H9 (cell line): ENCODE measurements around the gene SEMA5A. TPM values are rescaled to one million over a fixed set of nuclear protein-coding genes. Genes with fewer than 3 reads are reported as not detected.

Experiments used
- DNase-seq: peaks from one replicate; pipeline ENCODE4 v3.0.0-alpha.2; 2017
- H2AFZ ChIP-seq: one replicate; pipeline ENCODE4 v1.6.1; 2013; ENCODE audit warnings: mild to moderate bottlenecking, low read length, control low read depth, moderate library complexity
- H2AK5ac ChIP-seq: 2 replicates; pipeline ENCODE4 v1.6.1; 2013; ENCODE audit warnings: low read length, control low read depth, mixed read lengths; ENCODE audit not compliant: insufficient read length
- H2BK120ac ChIP-seq: one replicate; pipeline ENCODE4 v1.6.1; 2013; ENCODE audit warnings: low read depth, mild to moderate bottlenecking, low read length, control low read depth, inconsistent platforms; ENCODE audit not compliant: poor library complexity, severe bottlenecking
- H2BK12ac ChIP-seq: 2 replicates; pipeline ENCODE4 v1.6.1; 2013; ENCODE audit warnings: low read length, control low read depth, mixed read lengths, low read depth; ENCODE audit not compliant: insufficient read length
- H2BK15ac ChIP-seq: 2 replicates; pipeline ENCODE4 v1.6.1; 2013; ENCODE audit warnings: low read depth, low read length, control low read depth
- H2BK20ac ChIP-seq: one replicate; pipeline ENCODE4 v1.6.1; 2013; ENCODE audit warnings: low read depth, mild to moderate bottlenecking, low read length, control low read depth, inconsistent platforms; ENCODE audit not compliant: poor library complexity, severe bottlenecking
- H2BK5ac ChIP-seq: 2 replicates; pipeline ENCODE4 v1.6.1; 2013; ENCODE audit warnings: low read length, control low read depth, mixed read lengths; ENCODE audit not compliant: insufficient read length
- H3K14ac ChIP-seq: 2 replicates; pipeline ENCODE4 v1.6.1; 2013; ENCODE audit warnings: low read length, control low read depth; ENCODE audit not compliant: insufficient read depth
- H3K18ac ChIP-seq: 2 replicates; pipeline ENCODE4 v1.6.1; 2013; ENCODE audit warnings: low read depth, mild to moderate bottlenecking, mixed read lengths, low read length, control low read depth; ENCODE audit not compliant: insufficient read length
- H3K23ac ChIP-seq: 2 replicates; pipeline ENCODE4 v1.6.1; 2013; ENCODE audit warnings: low read length, control low read depth, mixed read lengths, low read depth; ENCODE audit not compliant: insufficient read length
- H3K23me2 ChIP-seq: 2 replicates; pipeline ENCODE4 v1.6.1; 2013; ENCODE audit warnings: low read depth, mild to moderate bottlenecking, mixed read lengths, low read length, control low read depth; ENCODE audit not compliant: insufficient read length, poor library complexity, severe bottlenecking
- H3K27ac ChIP-seq: 2 replicates; pipeline ENCODE4 v1.5.1; 2013; ENCODE audit warnings: low read length, control low read depth, mixed read lengths, low read depth; ENCODE audit not compliant: insufficient read length
- H3K27me3 ChIP-seq: 2 replicates; pipeline ENCODE4 v1.6.1; 2013; ENCODE audit warnings: low read length, control low read depth, inconsistent platforms; ENCODE audit not compliant: insufficient read depth
- H3K4ac ChIP-seq: 2 replicates; pipeline ENCODE4 v1.6.1; 2013; ENCODE audit warnings: low read depth, mild to moderate bottlenecking, control low read depth, inconsistent platforms, low read length, moderate library complexity
- H3K4me1 ChIP-seq: 2 replicates; pipeline ENCODE4 v1.6.1; 2013; ENCODE audit warnings: low read length, control low read depth, inconsistent platforms; ENCODE audit not compliant: insufficient read depth
- H3K4me2 ChIP-seq: 2 replicates; pipeline ENCODE4 v1.6.1; 2013; ENCODE audit warnings: low read length, control low read depth, mixed read lengths; ENCODE audit not compliant: insufficient read length, insufficient read depth
- H3K56ac ChIP-seq: 2 replicates; pipeline ENCODE4 v1.6.1; 2013; ENCODE audit warnings: low read depth, mild to moderate bottlenecking, mixed read lengths, low read length, control low read depth; ENCODE audit not compliant: insufficient read length
- H3K79me1 ChIP-seq: 2 replicates; pipeline ENCODE4 v1.6.1; 2013; ENCODE audit warnings: low read depth, mild to moderate bottlenecking, moderate library complexity, low read length, control low read depth, inconsistent platforms; ENCODE audit not compliant: insufficient read depth, poor library complexity, severe bottlenecking
- H3K79me2 ChIP-seq: 2 replicates; pipeline ENCODE4 v1.6.1; 2013; ENCODE audit warnings: low read length, control low read depth, inconsistent platforms; ENCODE audit not compliant: insufficient read depth
- H3K9ac ChIP-seq: 2 replicates; pipeline ENCODE4 v1.6.1; 2013; ENCODE audit warnings: low read length, control low read depth, mixed read lengths; ENCODE audit not compliant: insufficient read length; ENCODE audit errors: extremely low read depth
- H3K9me3 ChIP-seq: one replicate; pipeline ENCODE4 v1.6.1; 2013; ENCODE audit warnings: low read depth, low read length, inconsistent platforms; ENCODE audit not compliant: control insufficient read depth
- H3T11ph ChIP-seq: one replicate; pipeline ENCODE4 v1.6.1; 2013; ENCODE audit warnings: mild to moderate bottlenecking, low read length, control low read depth, inconsistent platforms
- H4K20me1 ChIP-seq: one replicate; pipeline ENCODE4 v1.6.1; 2013; ENCODE audit not compliant: control insufficient read depth, insufficient read length, insufficient read depth
- H4K5ac ChIP-seq: 2 replicates; pipeline ENCODE4 v1.6.1; 2013; ENCODE audit warnings: low read depth, mild to moderate bottlenecking, mixed read lengths, low read length, control low read depth; ENCODE audit not compliant: insufficient read length
- H4K8ac ChIP-seq: replicated peaks from 2 replicates; pipeline ENCODE4 v1.6.1; 2013; ENCODE audit warnings: low read length, control low read depth, mixed read lengths, low read depth; ENCODE audit not compliant: insufficient read length
- H4K91ac ChIP-seq: 2 replicates; pipeline ENCODE4 v1.6.1; 2013; ENCODE audit warnings: low read depth, mild to moderate bottlenecking, moderate library complexity, mixed read lengths, low read length, control low read depth; ENCODE audit not compliant: insufficient read length
- H3K27ac Mint-ChIP-seq, 3 experiments: 2 replicates in 2 of 3; 3 replicates in 1 of 3; pipeline ENCODE4 v1.8.0; 2020 to 2021; ENCODE audit warnings: mixed read lengths in 3 of 3, mild to moderate bottlenecking in 1 of 3, moderate library complexity in 1 of 3
- H3K27me3 Mint-ChIP-seq: 2 replicates; pipeline ENCODE4 v1.8.0; 2021; ENCODE audit warnings: low read depth, mild to moderate bottlenecking, moderate library complexity, mixed read lengths
- H3K36me3 Mint-ChIP-seq, 3 experiments: 2 replicates in 2 of 3; 3 replicates in 1 of 3; pipeline ENCODE4 v1.8.0; 2020 to 2021; ENCODE audit warnings: low read depth in 3 of 3, mixed read lengths in 3 of 3; ENCODE audit not compliant: insufficient read depth in 1 of 3
- H3K4me1 Mint-ChIP-seq, 2 experiments: 2 replicates each; pipeline ENCODE4 v1.8.0; 2020; ENCODE audit warnings: mixed read lengths in 2 of 2
- H3K4me3 Mint-ChIP-seq, 2 experiments: 2 replicates in 1 of 2; 3 replicates in 1 of 2; pipeline ENCODE4 v1.8.0; 2020 to 2021; ENCODE audit warnings: mild to moderate bottlenecking in 2 of 2, mixed read lengths in 2 of 2, moderate library complexity in 1 of 2
- H3K9me3 Mint-ChIP-seq, 2 experiments: 2 replicates in 1 of 2; 3 replicates in 1 of 2; pipeline ENCODE4 v1.8.0; 2020; ENCODE audit warnings: mild to moderate bottlenecking in 2 of 2, mixed read lengths in 2 of 2, moderate library complexity in 1 of 2
- WGBS: extraction: QIAGEN DNeasy Blood & Tissue Kit; methylation state at CpG from one replicate; pipeline ENCODE4 v1.1.7; 2013; ENCODE audit warnings: missing lambda C conversion rate, low lambda C conversion rate, mixed read lengths; ENCODE audit not compliant: insufficient read length; ENCODE audit errors: extremely low coverage; 5-methylcytosine and 5-hydroxymethylcytosine counted together
- total RNA-seq: library from RNA; stranded (reverse); gene quantifications from 2 replicates; pipeline ENCODE4 v1.2.1, GENCODE V29; 2021
- TF ChIP-seq, protein P1 (sequence below): fragments of 200-600 bp; sonication (generic); conservative IDR thresholded peaks from 3 replicates; pipeline ENCODE4 v1.8.0; 2021; ENCODE audit warnings: antibody characterized with exemption, mild to moderate bottlenecking

Gene SEMA5A
- total RNA-seq, 1 experiment from 2014 or later: 4.3 TPM

- TF ChIP-seq, protein P1, sequence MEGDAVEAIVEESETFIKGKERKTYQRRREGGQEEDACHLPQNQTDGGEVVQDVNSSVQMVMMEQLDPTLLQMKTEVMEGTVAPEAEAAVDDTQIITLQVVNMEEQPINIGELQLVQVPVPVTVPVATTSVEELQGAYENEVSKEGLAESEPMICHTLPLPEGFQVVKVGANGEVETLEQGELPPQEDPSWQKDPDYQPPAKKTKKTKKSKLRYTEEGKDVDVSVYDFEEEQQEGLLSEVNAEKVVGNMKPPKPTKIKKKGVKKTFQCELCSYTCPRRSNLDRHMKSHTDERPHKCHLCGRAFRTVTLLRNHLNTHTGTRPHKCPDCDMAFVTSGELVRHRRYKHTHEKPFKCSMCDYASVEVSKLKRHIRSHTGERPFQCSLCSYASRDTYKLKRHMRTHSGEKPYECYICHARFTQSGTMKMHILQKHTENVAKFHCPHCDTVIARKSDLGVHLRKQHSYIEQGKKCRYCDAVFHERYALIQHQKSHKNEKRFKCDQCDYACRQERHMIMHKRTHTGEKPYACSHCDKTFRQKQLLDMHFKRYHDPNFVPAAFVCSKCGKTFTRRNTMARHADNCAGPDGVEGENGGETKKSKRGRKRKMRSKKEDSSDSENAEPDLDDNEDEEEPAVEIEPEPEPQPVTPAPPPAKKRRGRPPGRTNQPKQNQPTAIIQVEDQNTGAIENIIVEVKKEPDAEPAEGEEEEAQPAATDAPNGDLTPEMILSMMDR: no peak
- no peak for DNase-seq
- Mint-ChIP-seq H3K36me3 (no peaks in the 10 kb centered on the region; a peak in 1 of 7 replicates), H3K4me3 (no peak overlapping the region), H3K27ac (no peak overlapping the region), H3K4me1 (0 out of 4 replicates have a peak, but pooled peaks cover 0 to 2% of the 10 kb centered on the region in 2 experiments), H3K27me3 (no peaks in the 10 kb centered on the region; the same call in 1 of the 2 replicates), H3K9me3 (no peaks in the 10 kb centered on the region)
- H3K23me2 ChIP-seq: no peaks in the 10 kb centered on the region
- H3K14ac ChIP-seq: no peak overlapping the region
- no peak overlapping the region for H3T11ph ChIP-seq
- H2BK15ac ChIP-seq: no peak overlapping the region
- no peak overlapping the region for H2BK120ac ChIP-seq
- no peak overlapping the region for H4K8ac ChIP-seq
- H3K9ac ChIP-seq: no peak overlapping the region
- H3K79me1 ChIP-seq: no peaks in the 10 kb centered on the region
- H3K56ac ChIP-seq: no peak overlapping the region
- H4K91ac ChIP-seq: no peak overlapping the region
- no peak overlapping the region for H3K4me2 ChIP-seq
- H3K4me1 ChIP-seq: no peaks in the 10 kb centered on the region
- WGBS: no CpG with 5 or more reads among the region's 1 CpG
- H3K9me3 ChIP-seq: no peaks in the 10 kb centered on the region
- no peak overlapping the region for H2AFZ ChIP-seq
- H3K27ac ChIP-seq: no peak overlapping the region
- H3K4ac ChIP-seq: no peak overlapping the region
- no peaks in the 10 kb centered on the region for H3K79me2 ChIP-seq
- no peak overlapping the region for H2BK20ac ChIP-seq
- H2BK5ac ChIP-seq: no peak overlapping the region
- H3K27me3 ChIP-seq: no peaks in the 10 kb centered on the region
- H3K23ac ChIP-seq: no peak overlapping the region
- H2AK5ac ChIP-seq: no peak overlapping the region
- H3K18ac ChIP-seq: no peak overlapping the region
- no peaks in the 10 kb centered on the region for H4K20me1 ChIP-seq
- no peak overlapping the region for H2BK12ac ChIP-seq
- no peak overlapping the region for H4K5ac ChIP-seq
These were observed 201.1 kb downstream of the SEMA5A start for GRCh38 chr5:9344751-9345240.
